HepG2 (cell line): ENCODE results near the gene BORCS5. TPM values are rescaled to one million over a fixed set of nuclear protein-coding genes. Genes with fewer than 3 reads are reported as not detected.

ENCODE experiments used
- ATAC-seq: fragments of 200-7000 bp; cut with Tn5 transposase; 3 replicates; pipeline ENCODE4 v1.9.1; 2020; ENCODE audit warnings: mild to moderate bottlenecking, moderate library complexity
- BruUV-seq: library from RNA; stranded (reverse); fragments of 400-500 nt; replicated peaks from 2 replicates; lab custom pipeline; 2021; lab: Mats Ljungman, UMichigan
- CTCF ChIA-PET: fragments of 300-600 bp; formaldehyde crosslinking; extraction: SDS; loops from one replicate; lab custom pipeline; 2021; ENCODE audit warnings: low total read pairs, inconsistent platforms, low intra/inter-chr PET ratio; lab: Yijun Ruan, JAX
- POLR2A ChIA-PET: fragments of 350-600 bp; sonication (Branson Sonifier 250); formaldehyde crosslinking; loops from one replicate; lab custom pipeline; 2020; ENCODE audit warnings: antibody characterized with exemption, inconsistent platforms; lab: Yijun Ruan, JAX
- DNase-seq: peaks from one replicate; pipeline ENCODE4 v3.0.0-alpha.2; 2015; ENCODE audit warnings: low spot score
- FAIRE-seq: peaks from 3 replicates; lab custom pipeline; 2011; peaks lifted over from hg19 to GRCh38; lab: Jason Lieb, UNC
- H2AFZ ChIP-seq: one replicate; pipeline ENCODE4 v1.6.1; 2011; ENCODE audit warnings: low read length, inconsistent platforms
- H3K27ac ChIP-seq: fragments of 300-600 bp; 3 replicates; pipeline ENCODE4 v1.8.0; 2011; ENCODE audit warnings: mixed run types, mild to moderate bottlenecking, mixed read lengths, low read length, inconsistent platforms; ENCODE audit not compliant: insufficient read depth; ENCODE audit errors: extremely low read length
- H3K27me3 ChIP-seq, 2 experiments: fragments of 200-600 bp in 1 of 2; 2 replicates in 1 of 2; 3 replicates in 1 of 2; pipeline versions ENCODE4 v1.6.0 to v1.8.0; 2011; ENCODE audit warnings: low read length in 2 of 2, mild to moderate bottlenecking in 2 of 2, moderate library complexity in 2 of 2, inconsistent platforms in 1 of 2; ENCODE audit not compliant: insufficient read depth in 2 of 2, control insufficient read depth in 1 of 2
- H3K36me3 ChIP-seq, 2 experiments: fragments of 200-600 bp in 1 of 2; replicated peaks in 1 of 2; 2 replicates in 1 of 2; 3 replicates in 1 of 2; pipeline versions ENCODE4 v1.5.1 to v1.8.0; 2011; ENCODE audit warnings: low read length in 2 of 2, inconsistent platforms in 1 of 2; ENCODE audit not compliant: insufficient read depth in 2 of 2, control insufficient read depth in 1 of 2
- H3K4me1 ChIP-seq: 2 replicates; pipeline ENCODE4 v1.5.1; 2012; ENCODE audit warnings: low read length, inconsistent platforms; ENCODE audit not compliant: insufficient read depth
- H3K4me2 ChIP-seq: 2 replicates; pipeline ENCODE4 v1.6.0; 2011; ENCODE audit warnings: low read depth, low read length, inconsistent platforms
- H3K4me3 ChIP-seq, 3 experiments: fragments of 200-600 bp in 1 of 3; sonication (generic), shearing (Covaris generic) in 1 of 3; replicated peaks in 1 of 3; 2 replicates each; pipeline ENCODE4 v1.5.1; 2011 to 2016; ENCODE audit warnings: low read length in 3 of 3, inconsistent platforms in 2 of 3, low read depth in 2 of 3, mild to moderate bottlenecking in 2 of 3, control low read depth in 1 of 3, mixed read lengths in 1 of 3; ENCODE audit not compliant: insufficient read depth in 1 of 3
- H3K79me2 ChIP-seq: one replicate; pipeline ENCODE4 v1.6.1; 2011; ENCODE audit warnings: low read length, inconsistent platforms; ENCODE audit not compliant: insufficient read depth
- H3K9ac ChIP-seq: 2 replicates; pipeline ENCODE4 v1.6.0; 2011; ENCODE audit warnings: mild to moderate bottlenecking, low read depth, low read length, inconsistent platforms; ENCODE audit not compliant: insufficient read depth
- H3K9me3 ChIP-seq: 2 replicates; pipeline ENCODE4 v1.5.1; 2012; ENCODE audit warnings: mild to moderate bottlenecking, low read length
- H4K20me1 ChIP-seq: 2 replicates; pipeline ENCODE4 v1.6.0; 2011; ENCODE audit warnings: inconsistent platforms, mild to moderate bottlenecking, low read length, moderate library complexity; ENCODE audit not compliant: insufficient read depth
- CENPX ChIP-seq: sonication (generic); formaldehyde crosslinking; IDR thresholded peaks from 2 replicates; pipeline ENCODE4 v1.9.0; 2021; ENCODE audit warnings: mild to moderate bottlenecking, missing genetic modification reagents, moderate library complexity
- CHD2 ChIP-seq: IDR thresholded peaks from 2 replicates; pipeline ENCODE4 v1.6.1; 2011; ENCODE audit warnings: low read depth, low read length, improper control_type of control experiment
- FUBP1 ChIP-seq: sonication (generic); formaldehyde crosslinking; IDR thresholded peaks from 2 replicates; pipeline ENCODE4 v1.5.1; 2020; ENCODE audit warnings: missing genetic modification reagents, mild to moderate bottlenecking, borderline replicate concordance
- HBP1 ChIP-seq: IDR thresholded peaks from 2 replicates; pipeline ENCODE4 v1.6.1; 2016; ENCODE audit warnings: low read depth, control low read depth
- HES4 ChIP-seq: sonication (generic); formaldehyde crosslinking; IDR thresholded peaks from 2 replicates; pipeline ENCODE4 v1.9.0; 2021; ENCODE audit warnings: mild to moderate bottlenecking, missing genetic modification reagents, borderline replicate concordance
- KDM5A ChIP-seq: fragments of 200-600 bp; sonication (generic); IDR thresholded peaks from 2 replicates; pipeline ENCODE4 v1.7.0; 2018; ENCODE audit warnings: antibody characterized with exemption, mild to moderate bottlenecking, low read length, borderline replicate concordance
- MED8 ChIP-seq: sonication (generic); formaldehyde crosslinking; IDR thresholded peaks from 2 replicates; pipeline ENCODE4 v1.8.1; 2023; ENCODE audit warnings: mild to moderate bottlenecking, missing genetic modification reagents; ENCODE audit not compliant: insufficient replicate concordance
- NR3C1 ChIP-seq: sonication (generic); formaldehyde crosslinking; IDR thresholded peaks from 2 replicates; pipeline ENCODE4 v1.4.0; 2020; ENCODE audit warnings: missing genetic modification reagents
- POLR2AphosphoS2 ChIP-seq: IDR thresholded peaks from 2 replicates; pipeline ENCODE4 v1.6.1; 2011; ENCODE audit warnings: low read depth, low read length, improper control_type of control experiment
- SMARCE1 ChIP-seq: fragments of 450-650 bp; IDR thresholded peaks from 2 replicates; pipeline ENCODE4 v1.6.1; 2017; ENCODE audit warnings: borderline replicate concordance
- TBL1XR1 ChIP-seq: fragments of 150-350 bp; IDR thresholded peaks from 2 replicates; pipeline ENCODE4 v1.6.1; 2014; ENCODE audit warnings: borderline replicate concordance, low read length; ENCODE audit not compliant: partially characterized antibody
- TOE1 ChIP-seq: sonication (generic); formaldehyde crosslinking; IDR thresholded peaks from 2 replicates; pipeline ENCODE4 v1.4.0; 2020; ENCODE audit warnings: mild to moderate bottlenecking, missing genetic modification reagents
- ZBTB26 ChIP-seq: IDR thresholded peaks from 2 replicates; pipeline ENCODE4 v1.6.1; 2016; ENCODE audit warnings: missing compliant biosample characterization, missing genetic modification reagents, borderline replicate concordance
- ZBTB37 ChIP-seq: sonication (generic); formaldehyde crosslinking; IDR thresholded peaks from 2 replicates; pipeline ENCODE4 v1.4.0; 2020; ENCODE audit warnings: mild to moderate bottlenecking, missing genetic modification reagents
- ZNF333 ChIP-seq: sonication (generic); formaldehyde crosslinking; IDR thresholded peaks from 2 replicates; pipeline ENCODE4 v1.4.0; 2020; ENCODE audit warnings: mild to moderate bottlenecking, missing genetic modification reagents, borderline replicate concordance
- ZNF513 ChIP-seq: sonication (generic); formaldehyde crosslinking; conservative IDR thresholded peaks from 2 replicates; pipeline ENCODE4 v1.5.0; 2020; ENCODE audit warnings: missing genetic modification reagents
- ZNF614 ChIP-seq: IDR thresholded peaks from 2 replicates; pipeline ENCODE4 v1.6.1; 2018; ENCODE audit warnings: missing biosample characterization, missing genetic modification reagents, inconsistent platforms, borderline replicate concordance
- WGBS: methylation state at CpG from one replicate; pipeline ENCODE4 v1.1.6; 2017; ENCODE audit warnings: low lambda C conversion rate; 5-methylcytosine and 5-hydroxymethylcytosine counted together
- in situ Hi-C: cut with HindIII; loops from 2 replicates; pipeline ENCODE4 v1.10.0; 2017; ENCODE audit warnings: low pct_unique_long_range_greater_than_20kb; ENCODE audit not compliant: extremely low pct_ligation_motif_present
- intact Hi-C: fragments of 100-400 bp; cut with micrococcal nuclease; formaldehyde crosslinking; loops from one replicate; pipeline ENCODE4 v1.10.0; 2022; ENCODE audit not compliant: unreplicated experiment
- polyA plus RNA-seq, 8 experiments: library from polyadenylated mRNA; depleted of rRNA in 3 of 8; stranded (reverse) in 7 of 8; unstranded in 1 of 8; fragments of >200 nt; fragmentation: Illumina TruSeq in 4 of 8; extraction: Trizol in 4 of 8; gene quantifications; 2 replicates each; pipeline versions ENCODE4 v1.2.1 to v1.2.3, GENCODE V29; 2011 to 2016; ENCODE audit warnings: low read depth in 4 of 8, missing spikeins in 1 of 8, mixed read lengths in 1 of 8; ENCODE audit not compliant: insufficient read depth in 1 of 8
- total RNA-seq, 5 experiments: library from RNA; depleted of rRNA; stranded (reverse); fragments of >200 nt; fragmentation: Illumina TruSeq; extraction: Trizol; gene quantifications; 2 replicates each; pipeline ENCODE4 v1.2.3, GENCODE V29; 2016; ENCODE audit warnings: low read depth in 1 of 5

The BORCS5 gene
- total and polyA plus RNA-seq, 2 of the 13 experiments (the other 11 are each of a cell fraction or from before 2014, with no cell fraction given) = 3.9 to 4.7 TPM

- intact Hi-C loops = no loop called here
- Histone ChIP-seq H3K36me3 (no peaks in the 10 kb centered on the region), H3K27me3 (no peaks in the 10 kb centered on the region), H3K9ac (no peak overlapping the region), H3K4me1 (peaks cover 56% of the 10 kb centered on the region), H2AFZ (no peak overlapping the region), H4K20me1 (no peaks in the 10 kb centered on the region), H3K9me3 (no peaks in the 10 kb centered on the region), H3K79me2 (no peaks in the 10 kb centered on the region), H3K27ac (no peak overlapping the region), H3K4me3 (no peak overlapping the region), H3K4me2 (no peak overlapping the region)
- in situ Hi-C loops = no loop called here
- ChIA-PET CTCF (no interaction called here), POLR2A (no interaction called here)
- 96% methylated on average over 18 of the region's 21 CpGs for WGBS
- DNase-seq (no peak), ATAC-seq (no peak), FAIRE-seq (no peak)
- TF ChIP-seq CENPX (CRISPR knock-in tag) (no peak), FUBP1 (CRISPR knock-in tag) (no peak), HBP1 (CRISPR knock-in tag) (no peak), ZNF614 (no peak), CHD2 (no peak), TBL1XR1 (no peak), HES4 (no peak), SMARCE1 (no peak), NR3C1 (no peak), MED8 (no peak), TOE1 (CRISPR knock-in tag) (no peak), POLR2AphosphoS2 (no peak), KDM5A (no peak), ZBTB26 (no peak), ZNF513 (no peak), ZBTB37 (no peak), ZNF333 (CRISPR knock-in tag) (no peak)
- BruUV-seq = no TSS peak
Observed at GRCh38 chr12:12452326-12452902, 95.5 kb downstream of the BORCS5 start.
